Fibroblast of peridontal ligament (primary cell): Measurements from ENCODE around the gene CALHM6.

Experiments
- DNase-seq: peaks from one replicate; pipeline ENCODE4 v3.0.0-alpha.2; 2010; ENCODE audit errors: extremely low read depth

Gene CALHM6

DNA sequence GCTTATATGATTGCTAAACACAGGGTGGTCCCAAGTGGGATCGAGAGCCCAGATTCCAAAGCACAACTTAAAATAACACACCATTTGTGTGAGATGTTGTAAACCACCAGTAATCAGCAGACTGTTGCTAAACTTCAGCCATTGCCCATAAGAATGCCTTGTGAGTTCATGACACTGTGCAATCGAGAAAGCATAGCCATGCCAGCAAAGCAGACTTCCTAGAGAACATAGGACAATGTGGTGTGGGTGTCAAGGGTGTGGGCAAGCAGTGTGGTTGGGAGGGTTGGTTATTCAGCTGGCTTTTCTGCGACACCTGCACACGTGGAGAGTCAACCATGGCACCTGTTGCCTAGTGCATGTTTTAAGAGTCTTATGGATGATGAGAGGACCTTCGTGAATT lies 16.1 kb upstream of the CALHM6 start:
- DNase-seq = peak; percentile 55

- DNase-seq = peak; percentile 22
Observed at GRCh38 chr6:116446399-116446798, 14.8 kb upstream of the CALHM6 start.

GRCh38 chr6:116447052-116447451 lies 14.1 kb upstream of the CALHM6 start:
- DNase-seq = no peak

DNA sequence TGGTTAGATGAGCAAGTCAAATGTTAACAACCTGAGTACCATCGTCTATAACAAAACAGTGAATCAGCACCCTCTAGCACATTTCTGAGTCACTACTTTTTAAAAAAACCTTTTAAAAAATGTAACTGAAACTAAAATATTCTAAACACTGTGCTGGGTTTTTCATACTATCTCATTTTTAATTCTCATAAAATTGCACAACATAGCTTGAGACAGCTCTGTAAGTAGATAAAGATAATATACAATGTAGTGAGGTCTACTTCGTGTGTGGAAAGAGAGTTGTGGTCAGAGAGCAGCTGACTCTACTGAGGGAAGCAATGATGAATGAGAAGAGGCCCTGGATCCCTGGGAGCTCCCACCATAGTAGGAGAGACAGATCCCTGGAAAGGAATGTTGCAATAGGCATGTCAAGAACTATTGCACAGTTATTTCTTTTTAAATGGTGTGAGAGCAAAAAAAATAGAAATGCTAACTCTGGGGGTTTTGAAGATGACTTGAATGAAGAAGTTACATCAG lies 13.6 kb upstream of the CALHM6 start:
- peak; percentile 98 for DNase-seq

- DNase-seq = no peak
Observed at GRCh38 chr6:116449565-116449964, 11.6 kb upstream of the CALHM6 start.

DNA sequence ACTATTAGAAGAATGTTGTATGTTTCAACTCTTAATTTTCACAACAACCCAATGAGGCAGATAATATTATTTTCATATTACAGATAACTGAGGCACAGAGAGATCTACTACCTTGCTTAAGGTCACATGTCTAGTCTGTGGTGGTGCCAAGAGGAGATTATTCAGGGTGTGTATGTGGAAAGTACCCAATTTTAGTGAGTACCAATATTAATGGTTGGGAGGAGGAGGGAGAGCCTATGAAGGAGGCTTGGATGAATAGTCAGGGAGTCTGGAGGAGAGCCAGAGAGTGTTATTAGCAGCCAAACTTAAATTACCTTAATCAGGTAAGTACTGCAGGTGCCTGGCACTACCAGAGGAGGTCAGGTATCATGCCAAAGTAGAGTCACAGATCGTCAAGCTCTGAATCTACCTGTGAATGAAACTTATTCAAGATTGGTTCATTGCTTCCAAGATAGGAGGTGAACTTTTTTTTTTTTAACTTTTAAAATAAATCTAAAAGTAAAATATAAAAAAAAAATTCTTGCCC lies 10.9 kb upstream of the CALHM6 start:
- no peak for DNase-seq

GRCh38 chr6:116450769-116451740 lies 10.1 kb upstream of the CALHM6 start:
- no peak for DNase-seq

DNA sequence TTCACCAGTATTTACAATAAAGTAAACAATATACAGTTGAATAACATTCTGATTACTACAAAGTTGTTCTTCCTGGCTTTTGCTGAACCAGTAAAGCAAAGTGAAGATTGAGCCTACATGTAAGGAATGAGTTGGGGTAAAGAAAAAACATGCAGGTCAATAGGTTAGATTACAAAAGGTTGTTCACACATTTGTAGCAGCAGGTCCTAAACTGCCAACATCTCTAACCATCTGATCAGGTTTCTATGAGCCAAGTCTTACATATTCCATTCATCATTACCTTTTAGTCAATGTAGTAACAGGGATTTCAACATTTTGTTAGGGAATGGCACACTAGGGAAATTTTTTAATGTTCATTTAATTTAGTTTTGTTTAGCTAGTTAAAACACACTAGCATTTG lies 9.3 kb upstream of the CALHM6 start:
- DNase-seq = no peak

GRCh38 chr6:116452531-116452930 lies 8.6 kb upstream of the CALHM6 start:
- DNase-seq = no peak

- DNase-seq = no peak
Observed at GRCh38 chr6:116456106-116456505, 5.1 kb upstream of the CALHM6 start.

- no peak for DNase-seq
Observed at GRCh38 chr6:116456927-116457326, 4.2 kb upstream of the CALHM6 start.

GRCh38 chr6:116458264-116458663 lies 2.9 kb upstream of the CALHM6 start:
- DNase-seq = no peak

DNA sequence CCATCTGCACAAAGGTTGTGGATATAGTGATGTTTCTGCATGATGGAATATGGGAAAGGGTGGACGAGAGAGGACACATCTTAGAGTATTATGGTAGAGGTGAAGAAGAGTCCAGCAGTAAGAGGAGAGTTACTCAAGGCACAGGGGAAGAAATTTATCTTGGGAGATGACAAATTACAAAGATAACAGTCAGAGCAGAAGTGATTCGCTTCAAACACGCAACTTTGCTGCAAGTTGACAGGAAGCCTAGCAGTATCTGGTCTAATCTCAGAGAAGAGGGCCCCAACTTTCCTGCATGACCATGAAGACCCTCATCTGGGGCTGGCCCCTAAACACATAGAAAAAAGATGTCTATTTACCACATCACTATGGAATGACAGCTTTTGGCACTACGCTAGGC lies 1.2 kb upstream of the CALHM6 start:
- no peak for DNase-seq

GRCh38 chr6:116461932-116462885 lies 1.0 kb downstream of the CALHM6 start:
- DNase-seq = peak; percentile 40

GRCh38 chr6:116463301-116463700 lies 2.1 kb downstream of the CALHM6 start:
- DNase-seq = peak; percentile 18

DNA sequence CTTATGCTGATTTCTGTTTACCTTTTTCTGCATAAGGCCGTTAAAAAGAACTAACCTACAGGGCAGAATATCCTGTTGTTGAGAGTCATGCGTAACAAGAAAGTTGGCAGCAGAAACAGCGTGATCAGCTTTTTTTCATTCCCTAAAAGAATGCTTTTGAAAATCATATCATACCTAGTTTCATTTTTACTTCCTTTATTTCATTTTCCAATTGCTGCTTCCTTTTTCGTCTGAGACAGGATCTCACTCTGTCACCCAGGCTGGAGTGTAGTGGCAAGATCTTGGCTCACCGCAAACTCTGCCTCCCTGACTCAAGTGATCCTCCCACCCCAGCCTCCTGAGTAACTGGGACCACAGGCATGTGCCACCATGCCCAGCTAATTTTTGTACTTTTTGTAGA lies 4.1 kb downstream of the CALHM6 start:
- DNase-seq = no peak

GRCh38 chr6:116467096-116467495 lies 5.9 kb downstream of the CALHM6 start:
- DNase-seq = no peak

DNA sequence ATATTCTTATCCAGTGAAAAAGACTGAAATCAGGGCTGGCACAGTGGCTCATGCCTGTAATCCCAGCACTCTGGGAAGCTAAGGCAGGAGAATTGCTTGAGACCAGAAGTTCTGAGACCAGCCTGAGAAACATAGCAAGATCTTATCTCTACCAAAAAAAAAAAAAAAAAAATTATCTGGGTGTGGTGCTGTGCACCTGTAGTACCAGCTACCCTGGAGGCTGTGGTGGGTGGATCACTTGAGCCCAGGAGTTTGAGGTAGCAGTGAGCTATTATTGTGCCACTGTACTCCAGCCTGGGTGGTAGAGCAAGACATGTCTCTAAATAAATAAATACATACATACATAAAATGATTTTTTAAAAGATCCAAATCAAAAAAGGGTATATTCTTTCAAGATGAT lies 6.3 kb downstream of the CALHM6 start:
- no peak for DNase-seq

DNA sequence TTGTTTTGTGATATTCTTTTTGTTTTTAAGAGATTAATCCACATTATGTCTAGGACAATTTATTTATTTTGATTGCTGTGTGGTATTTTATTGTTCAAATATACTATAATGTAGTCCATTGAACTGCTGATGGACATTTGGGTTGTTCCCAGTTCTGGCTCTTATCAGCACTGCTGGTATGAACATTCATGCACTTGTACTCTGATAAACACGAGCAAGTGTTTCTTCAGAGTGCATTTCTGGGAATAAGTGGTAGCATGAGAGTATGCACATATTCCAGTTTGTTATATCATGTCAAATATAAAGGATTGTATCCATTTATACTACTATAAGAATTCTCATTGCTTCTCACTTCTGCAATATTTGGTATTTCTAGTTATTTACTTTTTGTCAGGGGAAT lies 7.1 kb downstream of the CALHM6 start:
- DNase-seq = no peak

DNA sequence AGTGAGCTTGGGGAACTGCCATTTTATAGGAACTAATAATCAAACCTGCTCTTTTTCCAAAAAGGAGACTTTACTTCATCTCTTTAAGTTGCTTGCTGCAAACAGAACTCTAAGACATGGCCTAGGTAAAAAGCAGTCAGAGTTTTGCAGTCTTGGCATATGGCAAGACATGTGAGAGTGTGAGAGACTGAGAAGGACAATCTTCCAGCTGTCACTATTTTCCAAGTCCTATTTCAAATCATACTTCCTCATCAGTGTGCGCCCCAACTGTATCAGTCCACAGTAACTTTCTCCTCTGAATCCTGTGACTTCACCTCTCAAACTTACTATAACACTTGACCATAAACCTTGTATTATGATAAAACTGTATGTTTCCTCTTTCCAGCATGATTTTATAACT lies 10.4 kb downstream of the CALHM6 start:
- no peak for DNase-seq

- peak; percentile 68 for DNase-seq
Observed at GRCh38 chr6:116472706-116473105, 11.5 kb downstream of the CALHM6 start.

- DNase-seq = no peak
Observed at GRCh38 chr6:116475141-116475540, 14.0 kb downstream of the CALHM6 start.
